A673 (cell line): ENCODE results near the gene CCDC106.

Experiments
- CTCF ChIP-seq: fragments of 300-800, 200-600 bp; sonication (generic); conservative IDR thresholded peaks from 2 replicates; pipeline ENCODE4 v1.5.1; 2017; ENCODE audit warnings: low read depth, mild to moderate bottlenecking, antibody characterized with exemption, low read length, moderate library complexity, mixed read lengths
- EZH2 ChIP-seq: fragments of 200-600 bp; sonication (generic); IDR thresholded peaks from 2 replicates; pipeline ENCODE4 v1.6.1; 2017; ENCODE audit warnings: borderline replicate concordance, low read depth, mild to moderate bottlenecking, mixed read lengths, antibody characterized with exemption, low read length; ENCODE audit not compliant: poor library complexity, severe bottlenecking

DNA sequence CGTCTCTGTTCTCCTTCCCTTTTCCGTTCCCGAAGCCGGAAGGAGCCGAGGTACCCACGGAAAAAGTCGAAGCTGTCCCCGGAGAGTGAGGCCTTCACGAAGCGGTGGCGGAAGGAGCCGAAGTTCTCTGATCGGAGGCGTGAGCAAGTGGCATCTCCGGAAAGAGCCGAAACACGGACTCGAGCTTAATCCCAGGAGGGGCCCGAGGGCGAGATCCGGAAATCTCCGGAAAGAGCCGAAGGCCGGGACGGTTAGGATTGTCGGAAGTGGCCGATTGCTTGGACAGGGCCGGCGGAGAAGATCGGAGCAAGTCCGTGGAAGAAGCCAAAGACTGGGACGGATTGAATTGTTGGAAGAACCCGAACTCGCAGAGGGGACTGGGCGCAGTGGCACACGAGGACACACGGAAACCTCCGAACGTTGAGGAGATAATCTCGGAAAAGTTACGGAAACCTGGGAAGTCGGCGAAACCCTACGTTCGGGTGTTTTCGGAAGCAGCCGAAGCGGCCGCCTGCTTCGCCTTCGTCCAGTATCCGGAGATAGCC is 6.4 kb downstream of the CCDC106 start:
- TF ChIP-seq CTCF, result no peak
- TF ChIP-seq EZH2, result no peak
